ENCODE results near the gene S100PBP. TPM values are rescaled to one million over a fixed set of nuclear protein-coding genes. Genes with fewer than 3 reads are reported as not detected.

S100PBP gene
- total RNA-seq, 1 donor from 2014 or later = 43.8 TPM

DNA sequence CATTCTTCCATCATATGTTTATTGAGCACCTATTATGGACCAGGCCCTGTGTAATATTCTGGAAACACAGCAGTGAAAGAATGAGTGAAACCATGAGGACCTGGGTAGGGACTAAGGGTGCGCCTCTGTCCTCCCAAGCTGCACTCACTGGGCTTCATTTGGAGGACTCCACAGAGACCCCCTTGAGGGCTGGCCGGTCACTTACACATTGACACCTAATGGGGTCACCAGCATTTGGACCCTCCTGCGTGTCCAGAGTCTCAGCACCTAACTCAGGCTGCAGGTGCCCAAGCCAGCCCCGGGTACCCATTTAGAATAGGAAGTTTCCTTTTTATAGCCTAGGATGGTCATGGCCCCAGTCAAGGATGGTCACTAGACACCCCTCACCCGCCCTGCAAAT lies 56.0 kb downstream of the S100PBP start:
- Mint-ChIP-seq H3K4me1 (peaks cover 3% of the 10 kb centered on the region), H3K4me3 (no peak overlapping the region), H3K36me3 (ENCODE audit: low read depth) (no peaks in the 10 kb centered on the region), H3K27ac (no peak overlapping the region), H3K27me3 (peaks cover 53% of the 10 kb centered on the region), H3K9me3 (no peaks in the 10 kb centered on the region)
- DNase-seq = no peak
- intact Hi-C loops (cut with micrococcal nuclease) = loop anchor here (5.0 kb wide), 1 partner anchor 101 kb away; no protein-coding TSS in a partner anchor

DNA sequence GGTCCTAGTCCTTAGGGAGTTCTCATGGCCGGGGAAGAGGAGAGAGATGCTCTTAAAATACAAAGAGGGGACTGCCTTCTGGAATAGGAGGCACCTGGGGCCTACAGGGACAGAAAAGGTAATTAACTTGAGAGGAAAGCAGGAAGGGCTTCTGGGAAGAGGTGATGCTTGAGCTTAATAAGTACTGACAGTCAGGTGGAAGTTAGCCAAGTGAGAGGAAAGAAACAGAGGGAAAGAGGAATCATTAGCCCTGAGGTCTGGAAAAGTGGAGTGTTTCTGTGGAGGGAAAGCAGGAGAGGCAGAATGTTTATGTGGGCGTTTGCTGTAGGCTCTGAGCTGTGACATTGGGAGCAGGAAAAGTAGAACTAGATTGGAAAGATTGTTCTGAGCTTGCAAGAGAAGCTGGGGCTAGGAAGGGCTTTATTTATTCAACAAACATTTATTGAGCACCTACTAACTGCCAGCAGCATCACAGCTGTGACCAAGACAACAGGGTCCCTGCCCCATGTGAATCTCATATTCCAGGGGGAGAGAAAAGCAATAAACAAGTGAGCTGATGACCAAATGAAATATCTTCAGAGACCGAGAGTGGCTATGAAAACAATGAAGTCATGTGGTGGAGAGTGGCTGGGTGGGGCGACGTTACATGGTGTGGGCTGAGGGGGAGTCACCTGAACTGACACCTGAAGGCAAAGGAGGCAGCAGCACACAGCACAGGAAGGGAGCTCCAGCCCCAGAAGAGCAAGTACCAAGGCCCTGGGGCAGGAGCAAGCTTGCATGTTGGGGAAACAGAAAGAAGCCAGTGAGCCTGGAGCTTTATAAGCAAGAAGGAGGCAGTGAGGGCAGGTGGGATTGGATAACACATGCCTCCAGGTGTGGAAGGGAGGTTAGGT lies 57.7 kb downstream of the S100PBP start:
- intact Hi-C loops (cut with micrococcal nuclease) = loop anchor here (5.0 kb wide), 1 partner anchor 103 kb away; no protein-coding TSS in a partner anchor
- H3K27me3 Mint-ChIP-seq = peaks cover 38% of the 10 kb centered on the region
- H3K36me3 Mint-ChIP-seq (ENCODE audit: low read depth) = no peaks in the 10 kb centered on the region
- peaks cover 3% of the 10 kb centered on the region for H3K4me1 Mint-ChIP-seq
- no peak overlapping the region for H3K27ac Mint-ChIP-seq
- H3K9me3 Mint-ChIP-seq = no peaks in the 10 kb centered on the region
- no peak overlapping the region for H3K4me3 Mint-ChIP-seq
- DNase-seq = peak; percentile 51

DNA sequence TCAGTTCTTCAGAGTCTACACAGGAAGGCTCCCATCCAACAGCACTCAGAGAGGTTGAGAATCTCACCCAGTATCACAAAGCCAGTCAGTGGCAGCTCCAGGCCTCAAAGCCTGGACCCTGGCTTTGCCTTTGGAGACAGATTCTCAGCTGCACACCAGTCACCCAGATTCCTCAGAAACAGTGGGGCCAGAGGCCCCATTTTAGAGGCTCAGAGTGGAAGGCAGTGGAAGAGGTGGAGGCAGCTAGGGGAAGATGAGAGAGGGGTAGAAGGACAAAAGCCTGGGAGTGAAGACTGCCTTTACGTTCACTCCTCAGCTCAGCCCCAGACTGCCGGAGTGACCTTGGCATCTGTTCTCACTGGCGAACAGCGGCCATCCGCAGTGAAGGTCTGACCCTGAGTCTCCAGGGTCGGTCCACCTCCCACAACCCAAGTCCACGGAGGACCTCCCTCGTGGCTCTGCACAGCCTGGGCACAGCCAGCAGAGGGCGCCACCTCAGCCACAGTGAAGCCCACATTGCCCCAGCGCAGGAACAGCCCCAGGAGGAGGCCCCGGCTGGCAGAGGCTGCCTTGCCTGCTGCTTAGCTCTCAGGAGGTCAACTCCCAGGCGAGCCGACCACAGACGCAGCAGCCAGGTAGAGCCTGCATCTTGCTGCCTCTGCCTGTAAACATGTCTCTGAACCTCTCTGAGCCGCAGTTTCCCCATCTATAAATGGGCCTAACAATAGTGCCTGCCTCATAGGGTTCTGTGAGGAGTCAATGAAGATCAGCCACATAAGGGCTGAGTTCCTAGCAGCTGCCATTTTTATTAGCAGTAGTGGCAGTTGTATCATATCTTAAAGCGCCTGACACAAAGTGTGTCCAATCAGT lies 59.1 kb downstream of the S100PBP start:
- Mint-ChIP-seq H3K27ac (no peak overlapping the region), H3K36me3 (ENCODE audit: low read depth) (no peaks in the 10 kb centered on the region), H3K4me1 (no peaks in the 10 kb centered on the region), H3K27me3 (peaks cover 37% of the 10 kb centered on the region), H3K9me3 (no peaks in the 10 kb centered on the region), H3K4me3 (no peak overlapping the region)
- peak; percentile 92 for DNase-seq
- intact Hi-C loops (cut with micrococcal nuclease) = loop anchor here (1.0 kb wide), 1 partner anchor 210 kb away; no protein-coding TSS in a partner anchor

DNA sequence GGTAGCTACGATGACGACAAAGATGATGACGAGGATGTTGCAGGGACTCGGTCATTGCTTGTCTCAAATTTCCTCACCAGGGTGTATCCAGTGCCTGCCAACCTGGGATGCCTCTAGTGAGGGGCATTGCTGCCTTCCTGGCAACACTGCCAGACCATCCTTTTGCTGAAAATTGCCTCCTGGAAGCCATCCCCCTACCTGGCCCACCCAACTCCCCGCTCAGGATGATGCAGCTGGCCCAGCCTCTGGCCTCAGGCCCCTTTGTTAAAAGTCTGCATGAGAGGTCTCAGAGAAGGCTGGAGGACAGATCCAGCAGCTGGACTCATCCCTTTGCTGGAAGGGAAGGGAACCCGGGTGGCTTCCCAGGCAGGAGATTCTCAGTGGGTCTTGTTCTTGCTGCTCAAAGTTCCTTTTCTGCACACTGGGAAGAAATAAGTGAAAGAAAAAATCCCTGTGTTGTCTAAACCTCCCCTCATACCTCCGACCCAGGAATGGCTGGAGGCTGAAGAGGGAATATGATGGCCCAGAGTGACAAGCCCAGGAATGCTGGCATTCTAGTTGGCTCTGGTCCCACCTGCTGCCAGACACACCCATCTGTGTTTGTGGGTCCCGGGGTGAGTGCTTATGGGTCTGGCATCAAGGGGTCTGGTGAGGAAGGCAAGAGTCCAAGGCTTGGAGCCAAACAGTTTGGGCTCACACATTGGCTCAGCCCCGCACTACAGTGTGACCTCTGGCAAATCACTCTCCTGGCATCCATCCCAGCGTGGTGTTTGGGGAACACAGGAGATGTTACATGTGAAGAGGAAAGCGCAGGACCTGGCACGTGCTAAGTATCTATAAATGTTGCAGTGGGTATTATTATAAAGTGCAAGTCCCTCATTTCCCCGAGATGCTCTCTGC lies 60.0 kb downstream of the S100PBP start:
- no peak for DNase-seq
- Mint-ChIP-seq H3K36me3 (ENCODE audit: low read depth) (no peaks in the 10 kb centered on the region), H3K27ac (no peak overlapping the region), H3K4me3 (no peak overlapping the region), H3K4me1 (no peaks in the 10 kb centered on the region), H3K27me3 (peaks cover 30% of the 10 kb centered on the region), H3K9me3 (no peaks in the 10 kb centered on the region)
- intact Hi-C loops (cut with micrococcal nuclease) = no loop called here

DNA sequence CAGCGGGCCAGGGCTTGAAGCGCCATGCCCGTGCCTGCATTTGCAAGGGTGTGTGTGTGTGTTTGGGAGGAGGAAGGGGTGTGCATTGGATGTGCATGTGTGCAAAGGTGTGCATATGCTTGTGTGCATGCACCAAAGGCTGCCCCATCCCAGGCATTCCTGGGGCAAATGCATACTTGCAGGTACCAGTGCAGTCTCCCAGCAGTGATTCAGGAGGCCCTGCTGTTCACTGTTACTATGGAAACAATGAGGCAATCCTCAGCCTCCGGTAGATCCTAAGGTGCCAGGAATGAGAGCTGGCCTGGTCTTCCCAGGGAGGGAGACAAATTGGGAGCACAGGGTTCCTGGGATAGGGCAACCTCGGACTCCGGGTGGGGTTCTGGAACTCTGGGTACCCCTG lies 60.7 kb downstream of the S100PBP start:
- Mint-ChIP-seq H3K36me3 (ENCODE audit: low read depth) (no peaks in the 10 kb centered on the region), H3K4me1 (no peaks in the 10 kb centered on the region), H3K27me3 (peaks cover 27% of the 10 kb centered on the region), H3K27ac (no peak overlapping the region), H3K4me3 (no peak overlapping the region), H3K9me3 (no peaks in the 10 kb centered on the region)
- no peak for DNase-seq
- intact Hi-C loops (cut with micrococcal nuclease) = no loop called here

DNA sequence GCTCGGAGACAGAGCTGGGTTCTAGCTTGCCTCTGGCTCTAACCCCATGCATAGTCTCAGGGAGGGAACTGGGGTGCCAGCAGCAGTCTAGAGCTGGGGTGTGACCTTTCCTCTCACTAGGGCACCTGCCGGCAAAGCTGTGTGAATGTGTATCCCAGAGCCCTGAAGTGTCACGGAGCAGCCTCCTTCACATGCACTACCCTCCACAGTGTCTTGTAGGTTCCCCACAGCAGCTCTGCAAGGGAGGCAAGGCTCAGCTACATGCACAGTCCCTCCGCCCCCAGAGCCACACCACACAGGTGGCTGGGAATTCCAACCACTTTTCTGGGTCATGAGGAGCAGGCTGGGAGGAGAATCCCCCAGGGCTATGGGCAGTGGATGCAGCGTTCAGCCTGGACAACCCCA lies 61.2 kb downstream of the S100PBP start:
- H3K27ac Mint-ChIP-seq = no peak overlapping the region

DNA sequence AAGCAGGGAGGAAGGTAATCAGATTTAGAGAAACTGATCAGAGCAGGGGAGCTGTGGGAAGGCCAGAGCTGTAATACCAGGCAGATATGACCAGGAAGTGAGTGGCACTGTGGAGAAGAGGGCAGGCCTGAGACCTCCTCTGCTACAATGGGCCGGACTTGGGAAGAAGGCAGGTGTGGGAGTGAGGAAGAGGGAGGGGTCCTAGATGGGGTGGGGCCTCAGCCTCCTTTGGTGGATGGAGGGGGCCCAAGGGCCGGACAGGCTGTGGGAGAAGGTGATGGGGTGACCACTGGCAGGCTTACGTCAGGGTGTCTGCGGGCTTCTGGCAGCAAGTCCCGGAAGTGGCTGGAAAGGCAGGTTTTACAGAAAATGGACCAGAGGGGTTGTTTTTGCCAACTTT lies 63.8 kb downstream of the S100PBP start:
- H3K4me3 Mint-ChIP-seq = no peak overlapping the region
- H3K27ac Mint-ChIP-seq = no peak overlapping the region
- no peak for DNase-seq
- H3K36me3 Mint-ChIP-seq (ENCODE audit: low read depth) = no peaks in the 10 kb centered on the region
- no peaks in the 10 kb centered on the region for H3K4me1 Mint-ChIP-seq
- H3K9me3 Mint-ChIP-seq = no peaks in the 10 kb centered on the region
- intact Hi-C loops (cut with micrococcal nuclease) = no loop called here
- H3K27me3 Mint-ChIP-seq = peaks cover 37% of the 10 kb centered on the region

More for the DNA sequence above, 61.2 kb downstream of the S100PBP start:
- DNase-seq = no peak
- Mint-ChIP-seq H3K9me3 (no peaks in the 10 kb centered on the region), H3K27me3 (peaks cover 30% of the 10 kb centered on the region), H3K4me1 (no peaks in the 10 kb centered on the region), H3K4me3 (no peak overlapping the region), H3K36me3 (ENCODE audit: low read depth) (no peaks in the 10 kb centered on the region)
- intact Hi-C loops (cut with micrococcal nuclease) = no loop called here

DNA sequence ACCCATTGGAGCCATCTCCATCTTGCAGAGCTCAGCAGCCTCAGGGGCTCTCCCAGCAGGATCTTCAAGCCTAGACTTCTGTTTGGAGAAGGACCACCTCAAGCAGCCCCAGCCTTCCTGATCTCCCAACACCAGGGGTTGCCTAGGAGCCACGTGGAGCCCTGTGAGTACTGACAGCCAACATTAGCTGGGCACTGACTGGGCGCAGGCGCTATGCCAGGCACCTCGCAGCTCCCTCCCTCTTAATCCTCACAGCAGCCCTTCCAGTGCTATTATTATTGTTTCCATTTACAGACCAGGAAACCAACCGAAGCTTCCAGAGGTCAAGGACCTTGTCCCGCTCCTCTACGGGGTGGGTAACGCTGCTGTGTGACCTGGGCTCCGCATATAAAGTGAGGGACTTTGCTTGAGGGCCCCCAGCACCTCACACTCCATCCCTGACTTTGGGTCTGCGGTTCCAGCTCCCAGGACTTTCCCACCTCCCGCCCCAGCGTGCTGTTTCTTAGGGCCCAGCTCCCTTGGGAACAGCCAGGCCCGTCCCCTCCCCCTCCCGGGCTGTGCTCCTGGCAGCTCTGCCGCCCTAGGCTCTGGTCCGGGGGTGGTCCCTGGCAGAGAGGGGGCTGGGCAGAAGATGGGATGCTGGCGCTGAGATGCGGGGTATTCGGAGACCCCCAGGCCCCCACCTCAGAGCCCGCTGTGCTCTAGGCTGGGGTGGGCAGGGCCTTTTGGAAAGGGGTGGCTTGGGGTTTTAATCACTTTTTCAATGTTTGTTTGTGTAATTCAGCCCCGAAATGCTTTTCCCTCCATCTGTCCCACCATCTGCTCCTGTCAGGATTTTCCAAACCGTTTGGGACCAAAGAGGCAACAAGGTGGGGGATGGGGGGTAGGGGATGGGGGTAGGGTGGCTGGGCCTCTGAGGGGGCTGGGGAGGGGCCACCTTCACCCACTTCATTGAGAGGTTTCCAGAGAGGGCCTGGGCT lies 64.7 kb downstream of the S100PBP start:
- Mint-ChIP-seq H3K4me1 (no peaks in the 10 kb centered on the region), H3K9me3 (no peaks in the 10 kb centered on the region), H3K27me3 (peaks cover 44% of the 10 kb centered on the region), H3K4me3 (no peak overlapping the region), H3K36me3 (ENCODE audit: low read depth) (no peaks in the 10 kb centered on the region), H3K27ac (no peak overlapping the region)
- intact Hi-C loops (cut with micrococcal nuclease) = no loop called here
- no peak for DNase-seq

DNA sequence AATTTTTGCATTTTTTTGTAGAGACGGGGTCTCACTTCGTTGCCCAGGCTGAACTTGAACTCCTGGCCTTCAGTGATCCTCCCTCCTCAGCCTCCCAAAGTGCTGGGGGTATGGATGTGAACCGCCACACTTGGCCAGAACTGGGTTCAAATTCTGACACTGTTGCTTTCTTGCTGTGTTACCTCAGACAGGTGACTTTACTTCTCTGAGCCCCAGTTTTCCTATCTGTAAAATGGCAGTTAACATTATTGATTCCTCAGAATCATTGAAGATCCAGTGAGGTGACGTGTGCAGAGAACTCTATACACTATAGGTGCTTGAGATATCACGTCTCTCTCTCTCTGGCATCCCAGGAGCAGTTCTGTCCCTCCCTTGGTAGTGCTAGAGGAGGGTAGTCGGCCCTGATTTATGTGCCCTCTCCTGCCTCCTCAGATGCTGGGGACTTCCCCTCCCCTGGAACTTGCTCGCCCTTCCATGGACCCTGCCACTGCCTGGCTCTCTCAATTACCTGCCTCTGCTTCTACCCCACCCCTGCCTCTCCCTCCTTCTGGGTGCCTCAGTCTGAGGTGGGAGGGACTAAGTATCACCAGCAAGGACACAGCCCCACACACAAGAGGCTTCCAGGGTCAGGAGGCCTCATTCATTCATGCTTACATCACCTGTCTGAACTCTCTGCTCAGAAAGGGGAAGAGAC lies 66.0 kb downstream of the S100PBP start:
- H3K9me3 Mint-ChIP-seq = no peaks in the 10 kb centered on the region
- DNase-seq = no peak
- no peaks in the 10 kb centered on the region for H3K36me3 Mint-ChIP-seq (ENCODE audit: low read depth)
- H3K4me1 Mint-ChIP-seq = no peaks in the 10 kb centered on the region
- no peak overlapping the region for H3K4me3 Mint-ChIP-seq
- peaks cover 53% of the 10 kb centered on the region for H3K27me3 Mint-ChIP-seq
- intact Hi-C loops (cut with micrococcal nuclease) = no loop called here
- no peak overlapping the region for H3K27ac Mint-ChIP-seq

DNA sequence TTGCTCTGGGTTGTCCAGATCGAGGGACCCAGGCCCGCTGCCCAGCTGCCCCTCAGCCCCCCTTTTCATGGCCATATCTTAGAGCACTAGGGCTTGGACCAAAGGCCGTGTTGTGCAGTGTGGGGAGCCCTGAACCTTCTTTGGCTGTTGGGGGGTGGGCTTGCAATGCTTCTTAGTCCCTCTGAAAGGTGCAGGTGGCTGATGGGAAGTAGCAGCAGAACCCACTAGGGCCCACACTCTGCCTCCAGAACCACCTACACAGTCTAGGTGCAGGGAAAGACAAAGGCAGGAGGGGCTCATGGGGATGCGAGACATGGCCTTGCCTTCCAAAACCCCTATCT lies 66.5 kb downstream of the S100PBP start:
- no peak overlapping the region for H3K4me3 Mint-ChIP-seq
- H3K4me1 Mint-ChIP-seq = no peaks in the 10 kb centered on the region
- intact Hi-C loops (cut with micrococcal nuclease) = no loop called here
- H3K27me3 Mint-ChIP-seq = peaks cover 54% of the 10 kb centered on the region
- no peak overlapping the region for H3K27ac Mint-ChIP-seq
- H3K36me3 Mint-ChIP-seq (ENCODE audit: low read depth) = no peaks in the 10 kb centered on the region
- no peak for DNase-seq
- H3K9me3 Mint-ChIP-seq = no peaks in the 10 kb centered on the region

DNA sequence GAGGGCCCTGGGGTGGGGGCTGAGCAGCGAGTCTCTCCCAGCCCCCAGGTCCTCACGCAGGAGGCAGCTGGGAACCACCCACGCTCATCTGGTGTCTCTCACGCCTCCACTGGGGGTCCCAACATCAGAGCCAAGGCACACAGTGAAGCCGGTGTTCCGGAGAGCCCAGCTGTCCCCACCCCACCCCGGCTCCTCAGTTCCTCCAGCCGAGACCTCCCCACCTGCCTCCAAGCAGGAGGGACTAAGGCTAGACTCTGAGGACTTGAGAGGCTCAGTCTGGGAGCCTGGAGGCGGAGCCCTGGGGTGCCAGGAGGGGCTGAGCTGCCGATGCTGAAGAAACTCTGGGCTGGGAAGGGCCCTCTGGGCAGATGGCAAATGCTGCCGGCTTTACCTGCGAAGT lies 67.3 kb downstream of the S100PBP start:
- H3K36me3 Mint-ChIP-seq (ENCODE audit: low read depth) = no peaks in the 10 kb centered on the region
- intact Hi-C loops (cut with micrococcal nuclease) = no loop called here
- no peak for DNase-seq
- H3K27ac Mint-ChIP-seq = no peak overlapping the region
- no peak overlapping the region for H3K4me3 Mint-ChIP-seq
- no peaks in the 10 kb centered on the region for H3K4me1 Mint-ChIP-seq
- no peaks in the 10 kb centered on the region for H3K9me3 Mint-ChIP-seq
- peaks cover 61% of the 10 kb centered on the region for H3K27me3 Mint-ChIP-seq

DNA sequence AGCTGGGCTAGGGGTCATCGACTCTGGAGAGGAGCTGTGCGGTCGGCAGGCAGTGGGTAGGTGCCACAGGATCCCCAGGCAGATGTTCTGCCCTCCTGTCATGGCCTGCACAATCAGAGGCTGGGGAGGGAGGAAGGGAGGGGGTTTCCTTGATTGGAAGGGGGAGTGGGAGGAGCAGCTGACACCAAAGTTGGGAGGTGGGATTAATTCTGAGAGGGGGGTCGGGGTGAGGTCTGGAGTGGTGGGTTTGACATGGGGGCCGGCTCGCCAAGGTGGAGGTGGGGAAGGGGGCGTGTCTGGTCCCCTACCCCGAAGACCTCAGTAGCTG lies 68.2 kb downstream of the S100PBP start:
- intact Hi-C loops (cut with micrococcal nuclease) = no loop called here
- Mint-ChIP-seq H3K27me3 (peaks cover 69% of the 10 kb centered on the region), H3K27ac (no peak overlapping the region), H3K4me3 (no peak overlapping the region), H3K36me3 (ENCODE audit: low read depth) (no peaks in the 10 kb centered on the region), H3K4me1 (no peaks in the 10 kb centered on the region), H3K9me3 (no peaks in the 10 kb centered on the region)
- no peak for DNase-seq
